WTC11 (cell line): ENCODE data around the gene OR2AJ1.

ENCODE experiments used
- CREM ChIP-seq: sonication (generic); formaldehyde crosslinking; IDR thresholded peaks from 2 replicates; pipeline ENCODE4 v1.8.1; 2022; ENCODE audit warnings: mild to moderate bottlenecking, missing genetic modification reagents, moderate library complexity
- NR3C1 ChIP-seq: sonication (generic); formaldehyde crosslinking; conservative IDR thresholded peaks from 2 replicates; pipeline ENCODE4 v1.8.1; 2023; ENCODE audit warnings: low read depth, mild to moderate bottlenecking, missing genetic modification reagents
- SP1 ChIP-seq: sonication (generic); formaldehyde crosslinking; conservative IDR thresholded peaks from 2 replicates; pipeline ENCODE4 v1.8.1; 2022; ENCODE audit warnings: missing genetic modification reagents
- ZNF138 ChIP-seq: sonication (generic); formaldehyde crosslinking; conservative IDR thresholded peaks from 2 replicates; pipeline ENCODE4 v1.8.1; 2022; ENCODE audit warnings: mild to moderate bottlenecking, moderate library complexity, missing genetic modification reagents
- ZNF423 ChIP-seq: fragments of 250-450 bp; sonication (Bioruptor Pico); IDR thresholded peaks from 2 replicates; pipeline ENCODE4 v2.1.2; 2022; ENCODE audit warnings: mild to moderate bottlenecking, moderate library complexity
- TF ChIP-seq, protein P1 (sequence below): fragments of 200-600 bp; IDR thresholded peaks from 2 replicates; pipeline ENCODE4 v1.8.0; 2022; ENCODE audit warnings: antibody characterized with exemption
- TF ChIP-seq, protein P2 (sequence below): sonication (generic); formaldehyde crosslinking; IDR thresholded peaks from 2 replicates; pipeline ENCODE4 v1.8.1; 2022; ENCODE audit warnings: missing genetic modification reagents, borderline replicate concordance
- TF ChIP-seq, protein P3 (sequence below): fragments of 250-450 bp; sonication (Bioruptor Pico); IDR thresholded peaks from 2 replicates; pipeline ENCODE4 v1.9.0; 2021; ENCODE audit warnings: mild to moderate bottlenecking
- TF ChIP-seq, protein P4 (sequence below): sonication (generic); formaldehyde crosslinking; conservative IDR thresholded peaks from 2 replicates; pipeline ENCODE4 v1.8.1; 2023; ENCODE audit warnings: mild to moderate bottlenecking, low read depth, missing genetic modification reagents, moderate library complexity

DNA sequence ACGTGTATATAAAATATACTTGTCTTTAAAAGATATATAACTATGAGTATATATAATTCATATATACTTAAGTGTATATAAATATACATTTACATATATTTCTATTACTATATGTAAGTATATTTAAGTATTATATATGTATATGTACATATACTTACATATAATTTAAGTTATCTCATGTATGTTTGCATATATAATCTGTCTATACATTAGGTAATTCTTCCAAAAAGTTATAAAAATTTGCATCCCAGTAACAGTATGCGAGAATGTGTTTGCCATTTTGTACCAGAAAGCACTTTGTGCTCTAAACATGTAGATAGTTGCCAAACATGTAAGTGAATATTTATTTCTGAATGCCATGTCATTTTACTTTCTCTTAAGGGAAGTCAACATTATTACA lies 40.2 kb downstream of the OR2AJ1 start, which contains the start of gene OR2AK2:
- TF ChIP-seq CREM (no peak), NR3C1 (no peak), SP1 (CRISPR knock-in tag) (no peak), ZNF138 (CRISPR knock-in tag) (no peak), ZNF423 (CRISPR knock-in tag) (no peak)
- TF ChIP-seq, protein P1, sequence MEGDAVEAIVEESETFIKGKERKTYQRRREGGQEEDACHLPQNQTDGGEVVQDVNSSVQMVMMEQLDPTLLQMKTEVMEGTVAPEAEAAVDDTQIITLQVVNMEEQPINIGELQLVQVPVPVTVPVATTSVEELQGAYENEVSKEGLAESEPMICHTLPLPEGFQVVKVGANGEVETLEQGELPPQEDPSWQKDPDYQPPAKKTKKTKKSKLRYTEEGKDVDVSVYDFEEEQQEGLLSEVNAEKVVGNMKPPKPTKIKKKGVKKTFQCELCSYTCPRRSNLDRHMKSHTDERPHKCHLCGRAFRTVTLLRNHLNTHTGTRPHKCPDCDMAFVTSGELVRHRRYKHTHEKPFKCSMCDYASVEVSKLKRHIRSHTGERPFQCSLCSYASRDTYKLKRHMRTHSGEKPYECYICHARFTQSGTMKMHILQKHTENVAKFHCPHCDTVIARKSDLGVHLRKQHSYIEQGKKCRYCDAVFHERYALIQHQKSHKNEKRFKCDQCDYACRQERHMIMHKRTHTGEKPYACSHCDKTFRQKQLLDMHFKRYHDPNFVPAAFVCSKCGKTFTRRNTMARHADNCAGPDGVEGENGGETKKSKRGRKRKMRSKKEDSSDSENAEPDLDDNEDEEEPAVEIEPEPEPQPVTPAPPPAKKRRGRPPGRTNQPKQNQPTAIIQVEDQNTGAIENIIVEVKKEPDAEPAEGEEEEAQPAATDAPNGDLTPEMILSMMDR, result no peak
- TF ChIP-seq, protein P2, sequence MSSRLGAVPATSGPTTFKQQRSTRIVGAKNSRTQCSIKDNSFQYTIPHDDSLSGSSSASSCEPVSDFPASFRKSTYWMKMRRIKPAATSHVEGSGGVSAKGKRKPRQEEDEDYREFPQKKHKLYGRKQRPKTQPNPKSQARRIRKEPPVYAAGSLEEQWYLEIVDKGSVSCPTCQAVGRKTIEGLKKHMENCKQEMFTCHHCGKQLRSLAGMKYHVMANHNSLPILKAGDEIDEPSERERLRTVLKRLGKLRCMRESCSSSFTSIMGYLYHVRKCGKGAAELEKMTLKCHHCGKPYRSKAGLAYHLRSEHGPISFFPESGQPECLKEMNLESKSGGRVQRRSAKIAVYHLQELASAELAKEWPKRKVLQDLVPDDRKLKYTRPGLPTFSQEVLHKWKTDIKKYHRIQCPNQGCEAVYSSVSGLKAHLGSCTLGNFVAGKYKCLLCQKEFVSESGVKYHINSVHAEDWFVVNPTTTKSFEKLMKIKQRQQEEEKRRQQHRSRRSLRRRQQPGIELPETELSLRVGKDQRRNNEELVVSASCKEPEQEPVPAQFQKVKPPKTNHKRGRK, result no peak
- TF ChIP-seq, protein P3, sequence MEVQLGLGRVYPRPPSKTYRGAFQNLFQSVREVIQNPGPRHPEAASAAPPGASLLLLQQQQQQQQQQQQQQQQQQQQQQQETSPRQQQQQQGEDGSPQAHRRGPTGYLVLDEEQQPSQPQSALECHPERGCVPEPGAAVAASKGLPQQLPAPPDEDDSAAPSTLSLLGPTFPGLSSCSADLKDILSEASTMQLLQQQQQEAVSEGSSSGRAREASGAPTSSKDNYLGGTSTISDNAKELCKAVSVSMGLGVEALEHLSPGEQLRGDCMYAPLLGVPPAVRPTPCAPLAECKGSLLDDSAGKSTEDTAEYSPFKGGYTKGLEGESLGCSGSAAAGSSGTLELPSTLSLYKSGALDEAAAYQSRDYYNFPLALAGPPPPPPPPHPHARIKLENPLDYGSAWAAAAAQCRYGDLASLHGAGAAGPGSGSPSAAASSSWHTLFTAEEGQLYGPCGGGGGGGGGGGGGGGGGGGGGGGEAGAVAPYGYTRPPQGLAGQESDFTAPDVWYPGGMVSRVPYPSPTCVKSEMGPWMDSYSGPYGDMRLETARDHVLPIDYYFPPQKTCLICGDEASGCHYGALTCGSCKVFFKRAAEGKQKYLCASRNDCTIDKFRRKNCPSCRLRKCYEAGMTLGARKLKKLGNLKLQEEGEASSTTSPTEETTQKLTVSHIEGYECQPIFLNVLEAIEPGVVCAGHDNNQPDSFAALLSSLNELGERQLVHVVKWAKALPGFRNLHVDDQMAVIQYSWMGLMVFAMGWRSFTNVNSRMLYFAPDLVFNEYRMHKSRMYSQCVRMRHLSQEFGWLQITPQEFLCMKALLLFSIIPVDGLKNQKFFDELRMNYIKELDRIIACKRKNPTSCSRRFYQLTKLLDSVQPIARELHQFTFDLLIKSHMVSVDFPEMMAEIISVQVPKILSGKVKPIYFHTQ, result no peak
- TF ChIP-seq, protein P4, sequence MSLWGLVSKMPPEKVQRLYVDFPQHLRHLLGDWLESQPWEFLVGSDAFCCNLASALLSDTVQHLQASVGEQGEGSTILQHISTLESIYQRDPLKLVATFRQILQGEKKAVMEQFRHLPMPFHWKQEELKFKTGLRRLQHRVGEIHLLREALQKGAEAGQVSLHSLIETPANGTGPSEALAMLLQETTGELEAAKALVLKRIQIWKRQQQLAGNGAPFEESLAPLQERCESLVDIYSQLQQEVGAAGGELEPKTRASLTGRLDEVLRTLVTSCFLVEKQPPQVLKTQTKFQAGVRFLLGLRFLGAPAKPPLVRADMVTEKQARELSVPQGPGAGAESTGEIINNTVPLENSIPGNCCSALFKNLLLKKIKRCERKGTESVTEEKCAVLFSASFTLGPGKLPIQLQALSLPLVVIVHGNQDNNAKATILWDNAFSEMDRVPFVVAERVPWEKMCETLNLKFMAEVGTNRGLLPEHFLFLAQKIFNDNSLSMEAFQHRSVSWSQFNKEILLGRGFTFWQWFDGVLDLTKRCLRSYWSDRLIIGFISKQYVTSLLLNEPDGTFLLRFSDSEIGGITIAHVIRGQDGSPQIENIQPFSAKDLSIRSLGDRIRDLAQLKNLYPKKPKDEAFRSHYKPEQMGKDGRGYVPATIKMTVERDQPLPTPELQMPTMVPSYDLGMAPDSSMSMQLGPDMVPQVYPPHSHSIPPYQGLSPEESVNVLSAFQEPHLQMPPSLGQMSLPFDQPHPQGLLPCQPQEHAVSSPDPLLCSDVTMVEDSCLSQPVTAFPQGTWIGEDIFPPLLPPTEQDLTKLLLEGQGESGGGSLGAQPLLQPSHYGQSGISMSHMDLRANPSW (CRISPR knock-in tag), result no peak
